IMR-90 (cell line): ENCODE data around the gene CD8B.

ENCODE experiments used
- CTCF ChIP-seq: conservative IDR thresholded peaks from 2 replicates; pipeline ENCODE4 v1.5.1; 2012; ENCODE audit warnings: mild to moderate bottlenecking, low read depth, low read length, improper control_type of control experiment
- ELK1 ChIP-seq: fragments of 150-350 bp; IDR thresholded peaks from 2 replicates; pipeline ENCODE4 v1.6.1; 2016; ENCODE audit warnings: low read depth, mild to moderate bottlenecking, low read length, moderate library complexity, borderline replicate concordance
- FOS ChIP-seq: fragments of 150-350 bp; IDR thresholded peaks from 2 replicates; pipeline ENCODE4 v1.6.1; 2016; ENCODE audit warnings: low read depth, low read length
- SMC3 ChIP-seq: fragments of 150-350 bp; IDR thresholded peaks from 2 replicates; pipeline ENCODE4 v1.6.1; 2016; ENCODE audit warnings: low read depth, mild to moderate bottlenecking, antibody characterized with exemption, low read length, moderate library complexity

GRCh38 chr2:86770816-86771301 lies 90.8 kb downstream of the CD8B start:
- TF ChIP-seq SMC3 = no peak
- TF ChIP-seq CTCF = no peak
- no peak for TF ChIP-seq FOS
- TF ChIP-seq ELK1 = no peak
